Fibroblast of lung (primary cell): ENCODE data around the gene PLEKHM2.

Source experiments
- CTCF ChIP-seq, 2 donors: IDR thresholded peaks in 1 of 2; conservative IDR thresholded peaks in 1 of 2; 1 replicate in 1 of 2; 2 replicates in 1 of 2; pipeline ENCODE4 v1.5.1; 2011 to 2012; ENCODE audit warnings: low read length in 2 of 2, control low read depth in 1 of 2, inconsistent platforms in 1 of 2, low read depth in 1 of 2, mild to moderate bottlenecking in 1 of 2
- EZH2 ChIP-seq: IDR thresholded peaks from 2 replicates; pipeline ENCODE4 v1.5.1; 2012; ENCODE audit warnings: low read length, control low read depth, mild to moderate bottlenecking; ENCODE audit errors: missing control alignments

GRCh38 chr1:15748690-15749398 is 64.7 kb downstream of the PLEKHM2 start:
- TF ChIP-seq CTCF (conservative IDR thresholded peaks at IDR 0.05 in 1 of 2, IDR thresholded peaks at IDR 0.05 in 1 of 2; ENCODE audit: low read depth in 1 of 2, low read length in 2 of 2) = no peak
- no peak for TF ChIP-seq EZH2
